ENCODE results near the gene TMC1. TPM values are rescaled to one million over a fixed set of nuclear protein-coding genes. Genes with fewer than 3 reads are reported as not detected.
"Not testable (repeated sequence)": the region's sequence is repeated elsewhere in the genome, so short reads cannot be mapped to it uniquely, and the experiment has no call there.

TMC1 gene
- under 1 TPM in 1 of 4 donors, not detected in 3; 0.32 TPM for total RNA-seq

GRCh38 chr9:72521416-72521815 lies at the start of gene TMC1:
Gene TMC1 (plus strand): TSS chr9:72521608. CDS start chr9:72648649, 127,041 bp downstream.
- H3K4me1 ChIP-seq = peaks cover 0 to 15% (median 0%) of the 10 kb centered on the region in 4 donors
- DNase-seq; H3K36me3 ChIP-seq; in situ Hi-C loops (cut with MboI; ENCODE audit: low pct_ligation_motif_present in 1 of 4, low pct_unique_long_range_greater_than_20kb in 1 of 4, low sequenced_read_pairs in 3 of 4); H3K9me3 ChIP-seq; H3K27me3 ChIP-seq; H3K4me3 ChIP-seq; intact Hi-C loops (cut with DNase I; ENCODE audit: low total_unique reads); H3K27ac ChIP-seq: not testable (repeated sequence)
- WGBS, 2 donors (ENCODE audit: low coverage in 1 of 2) = 96 to 98% methylated on average over 5 to 17 of the region's 17 CpGs

- in situ Hi-C loops (cut with MboI; ENCODE audit: low pct_ligation_motif_present in 1 of 4, low pct_unique_long_range_greater_than_20kb in 1 of 4, low sequenced_read_pairs in 3 of 4) = loop anchor here in 2 of 4 donors (10.0 to 25.0 kb wide), 2 partner anchors 59 to 89 kb away; no protein-coding TSS in a partner anchor
- Histone ChIP-seq H3K4me1 (peaks cover 0 to 43% (median 24%) of the 10 kb centered on the region in 4 donors), H3K27me3 (no peaks in the 10 kb centered on the region), H3K4me3 (no peak overlapping the region), H3K27ac (peak overlapping the region in 3 of 4 donors; percentile 42 to 60 (median 59)), H3K9me3 (no peaks in the 10 kb centered on the region), H3K36me3 (no peaks in the 10 kb centered on the region)
- DNase-seq = no peak
- 25 to 31% methylated on average over 1 of the region's 1 CpG for WGBS, 2 donors (ENCODE audit: low coverage in 1 of 2)
- TF ChIP-seq EP300 (IDR thresholded peaks at IDR 0.05; ENCODE audit: low read depth) (no peak), POLR2A (IDR thresholded peaks at IDR 0.05) (no peak), POLR2AphosphoS5 (IDR thresholded peaks at IDR 0.05) (no peak), CTCF (IDR thresholded peaks at IDR 0.05) (no peak)
- intact Hi-C loops (cut with DNase I; ENCODE audit: low total_unique reads) = no loop called here
Measured at GRCh38 chr9:72473474-72474261, 47.7 kb upstream of the TMC1 start.

DNA sequence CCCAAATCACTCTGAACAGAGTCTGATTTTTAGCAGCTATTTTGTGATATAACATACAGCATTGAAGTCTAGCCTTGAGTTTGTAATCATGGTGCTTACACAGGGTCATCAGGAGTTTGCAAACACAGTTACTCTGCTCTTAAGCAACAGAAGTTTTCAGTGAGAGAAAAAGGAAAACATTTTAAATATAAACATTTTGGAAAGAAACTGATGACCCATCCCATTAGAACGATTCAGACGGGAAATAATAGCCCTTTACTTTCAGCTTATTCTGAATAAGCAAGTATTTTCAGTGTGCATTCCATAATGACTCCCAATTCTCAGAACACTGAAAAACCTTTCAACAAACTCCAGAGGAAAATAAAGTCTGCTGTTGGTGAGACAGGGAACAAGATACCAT lies 46.7 kb upstream of the TMC1 start:
- intact Hi-C loops (cut with DNase I; ENCODE audit: low total_unique reads) = no loop called here
- peaks cover 0 to 43% (median 24%) of the 10 kb centered on the region in 4 donors for H3K4me1 ChIP-seq
- peak overlapping the region in 3 of 4 donors; percentile 42 to 60 (median 59) for H3K27ac ChIP-seq

GRCh38 chr9:72476100-72476499 lies 45.3 kb upstream of the TMC1 start:
- no peak for DNase-seq
- Histone ChIP-seq H3K9me3 (no peaks in the 10 kb centered on the region), H3K27ac (peak overlapping the region in 3 of 4 donors; percentile 9 to 31 (median 15)), H3K36me3 (no peaks in the 10 kb centered on the region), H3K27me3 (no peaks in the 10 kb centered on the region), H3K4me1 (peaks cover 0 to 43% (median 24%) of the 10 kb centered on the region in 4 donors), H3K4me3 (no peak overlapping the region)
- in situ Hi-C loops (cut with MboI; ENCODE audit: low pct_ligation_motif_present in 1 of 4, low pct_unique_long_range_greater_than_20kb in 1 of 4, low sequenced_read_pairs in 3 of 4) = loop anchor here in 1 of 4 donors (10.0 kb wide), 1 partner anchor 61 kb away; no protein-coding TSS in a partner anchor
- intact Hi-C loops (cut with DNase I; ENCODE audit: low total_unique reads) = no loop called here
- no peak for TF ChIP-seq POLR2AphosphoS5 (IDR thresholded peaks at IDR 0.05)
- TF ChIP-seq EP300 (IDR thresholded peaks at IDR 0.05; ENCODE audit: low read depth) = no peak
- TF ChIP-seq POLR2A (IDR thresholded peaks at IDR 0.05) = no peak
- no peak for TF ChIP-seq CTCF (IDR thresholded peaks at IDR 0.05)
- WGBS, 2 donors (ENCODE audit: low coverage in 1 of 2) = 63 to 69% methylated on average over 3 of the region's 3 CpGs

More for the DNA sequence above, 46.7 kb upstream of the TMC1 start:
- no peaks in the 10 kb centered on the region for H3K27me3 ChIP-seq
- H3K9me3 ChIP-seq = no peaks in the 10 kb centered on the region
- H3K4me3 ChIP-seq = no peak overlapping the region
- 68 to 75% methylated on average over 2 of the region's 2 CpGs for whole genome bisulfite sequencing, 2 donors (ENCODE audit: low coverage in 1 of 2)
- in situ Hi-C loops (cut with MboI; ENCODE audit: low pct_ligation_motif_present in 1 of 4, low pct_unique_long_range_greater_than_20kb in 1 of 4, low sequenced_read_pairs in 3 of 4) = loop anchor here in 2 of 4 donors (10.0 to 25.0 kb wide), 2 partner anchors 60 to 88 kb away; no protein-coding TSS in a partner anchor
- DNase-seq = no peak
- TF ChIP-seq CTCF (IDR thresholded peaks at IDR 0.05) (no peak), EP300 (IDR thresholded peaks at IDR 0.05; ENCODE audit: low read depth) (no peak), POLR2AphosphoS5 (IDR thresholded peaks at IDR 0.05) (no peak), POLR2A (IDR thresholded peaks at IDR 0.05) (no peak)
- no peaks in the 10 kb centered on the region for H3K36me3 ChIP-seq

Measured in transverse colon (tissue), 4 donors.